WTC11 (cell line): ENCODE results near the gene TACC2. TPM values are rescaled to one million over a fixed set of nuclear protein-coding genes. Genes with fewer than 3 reads are reported as not detected.

ENCODE experiments used
- ATAC-seq: fragments of 200-7000 bp; cut with Tn5 transposase; 2 replicates; pipeline ENCODE4 v1.10.0; 2021; ENCODE audit warnings: mild to moderate bottlenecking, moderate library complexity
- CTCF ChIA-PET: fragments of 300-600 bp; sonication (Branson Sonifier 250); formaldehyde crosslinking; loops from one replicate; lab custom pipeline; 2021; ENCODE audit warnings: antibody characterized with exemption; lab: Charles Lee
- POLR2A ChIA-PET: fragments of 350-600 bp; sonication (Branson Sonifier 250); formaldehyde crosslinking; loops from one replicate; lab custom pipeline; 2021; ENCODE audit warnings: antibody characterized with exemption; lab: Charles Lee
- DNase-seq: peaks from one replicate; pipeline ENCODE4 v3.0.0; 2021; ENCODE audit warnings: low spot score
- H3K27ac Mint-ChIP-seq: 2 replicates; pipeline ENCODE4 v1.8.0; 2021; ENCODE audit warnings: mixed read lengths
- H3K27me3 Mint-ChIP-seq: 2 replicates; pipeline ENCODE4 v1.8.0; 2021; ENCODE audit warnings: low read depth, mild to moderate bottlenecking, moderate library complexity, mixed read lengths
- H3K36me3 Mint-ChIP-seq: 2 replicates; pipeline ENCODE4 v1.8.0; 2021; ENCODE audit warnings: mixed read lengths
- H3K4me1 Mint-ChIP-seq: 2 replicates; pipeline ENCODE4 v1.8.0; 2022; ENCODE audit warnings: mixed read lengths
- H3K4me3 Mint-ChIP-seq: 2 replicates; pipeline ENCODE4 v1.8.0; 2021; ENCODE audit warnings: mild to moderate bottlenecking, moderate library complexity, mixed read lengths
- H3K9me3 Mint-ChIP-seq: 2 replicates; pipeline ENCODE4 v1.8.0; 2021; ENCODE audit warnings: mixed read lengths
- CBFB ChIP-seq: sonication (generic); formaldehyde crosslinking; IDR thresholded peaks from 2 replicates; pipeline ENCODE4 v1.8.1; 2022; ENCODE audit warnings: mild to moderate bottlenecking, low read depth, missing genetic modification reagents
- IRF2 ChIP-seq: sonication (generic); formaldehyde crosslinking; IDR thresholded peaks from 2 replicates; pipeline ENCODE4 v1.8.0; 2022; ENCODE audit warnings: low read depth, missing genetic modification reagents, borderline replicate concordance
- SOX15 ChIP-seq: fragments of 250-450 bp; sonication (Bioruptor Pico); IDR thresholded peaks from 2 replicates; pipeline ENCODE4 v1.9.0; 2021; ENCODE audit warnings: mild to moderate bottlenecking
- ZNF317 ChIP-seq: sonication (generic); formaldehyde crosslinking; IDR thresholded peaks from 2 replicates; pipeline ENCODE4 v1.8.1; 2023; ENCODE audit warnings: low read depth, mild to moderate bottlenecking, moderate library complexity, missing genetic modification reagents, borderline replicate concordance
- total RNA-seq: library from RNA; stranded (reverse); gene quantifications from 3 replicates; pipeline ENCODE4 v1.2.3, GENCODE V29; 2021
- TF ChIP-seq, protein P1 (sequence below): sonication (generic); formaldehyde crosslinking; IDR thresholded peaks from 2 replicates; pipeline ENCODE4 v1.8.0; 2022; ENCODE audit warnings: missing genetic modification reagents
- TF ChIP-seq, protein P2 (sequence below): sonication (generic); formaldehyde crosslinking; IDR thresholded peaks from 2 replicates; pipeline ENCODE4 v1.8.0; 2022; ENCODE audit warnings: mild to moderate bottlenecking, missing genetic modification reagents
- TF ChIP-seq, protein P3 (sequence below): sonication (generic); formaldehyde crosslinking; IDR thresholded peaks from 2 replicates; pipeline ENCODE4 v1.8.0; 2023; ENCODE audit warnings: missing genetic modification reagents
- TF ChIP-seq, protein P4 (sequence below): sonication (generic); formaldehyde crosslinking; IDR thresholded peaks from 2 replicates; pipeline ENCODE4 v1.8.1; 2022; ENCODE audit warnings: low read depth, mild to moderate bottlenecking, moderate library complexity, missing genetic modification reagents, borderline replicate concordance
- TF ChIP-seq, protein P5 (sequence below): sonication (generic); formaldehyde crosslinking; IDR thresholded peaks from 2 replicates; pipeline ENCODE4 v1.8.0; 2023; ENCODE audit warnings: mild to moderate bottlenecking, missing genetic modification reagents
- TF ChIP-seq, protein P6 (sequence below): fragments of 250-450 bp; sonication (Bioruptor Pico); conservative IDR thresholded peaks from 2 replicates; pipeline ENCODE4 v1.9.0; 2021; ENCODE audit warnings: mild to moderate bottlenecking

Gene TACC2
- total RNA-seq, 1 experiment from 2014 or later: 28.9 TPM

DNA sequence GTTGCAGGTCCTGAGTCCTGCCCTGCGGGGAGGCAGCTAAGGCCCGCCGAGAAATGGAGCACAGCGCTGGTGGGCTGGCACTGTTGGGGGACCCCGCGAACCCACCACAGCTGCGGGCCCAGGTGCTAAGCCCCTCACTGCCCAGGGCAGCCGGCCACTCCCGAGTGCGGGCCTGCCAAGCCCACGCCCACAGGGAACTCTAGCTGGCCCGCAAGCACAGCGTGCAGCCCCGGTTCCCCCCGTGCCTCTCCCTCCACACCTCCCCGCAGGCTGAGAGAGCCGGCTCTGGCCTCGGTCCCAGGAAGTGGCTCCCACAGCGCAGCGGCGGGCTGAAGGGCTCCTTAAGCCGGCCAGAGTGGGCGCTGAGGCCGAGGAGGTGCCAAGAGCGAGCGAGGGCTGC, 10.5 kb upstream of the TACC2 start:
- Mint-ChIP-seq H3K4me1 (peaks cover 1% of the 10 kb centered on the region), H3K36me3 (peaks cover 24% of the 10 kb centered on the region), H3K27ac (no peak overlapping the region), H3K4me3 (no peak overlapping the region), H3K9me3 (peaks cover 35% of the 10 kb centered on the region), H3K27me3 (peaks cover 7% of the 10 kb centered on the region)
- DNase-seq (no peak), ATAC-seq (no peak)
- ChIA-PET POLR2A (no interaction called here), CTCF (interaction anchor here (0.9 kb wide), 1 partner anchor 73 kb away, joined by 3 read pairs; no protein-coding TSS in a partner anchor)
- TF ChIP-seq, protein P1, sequence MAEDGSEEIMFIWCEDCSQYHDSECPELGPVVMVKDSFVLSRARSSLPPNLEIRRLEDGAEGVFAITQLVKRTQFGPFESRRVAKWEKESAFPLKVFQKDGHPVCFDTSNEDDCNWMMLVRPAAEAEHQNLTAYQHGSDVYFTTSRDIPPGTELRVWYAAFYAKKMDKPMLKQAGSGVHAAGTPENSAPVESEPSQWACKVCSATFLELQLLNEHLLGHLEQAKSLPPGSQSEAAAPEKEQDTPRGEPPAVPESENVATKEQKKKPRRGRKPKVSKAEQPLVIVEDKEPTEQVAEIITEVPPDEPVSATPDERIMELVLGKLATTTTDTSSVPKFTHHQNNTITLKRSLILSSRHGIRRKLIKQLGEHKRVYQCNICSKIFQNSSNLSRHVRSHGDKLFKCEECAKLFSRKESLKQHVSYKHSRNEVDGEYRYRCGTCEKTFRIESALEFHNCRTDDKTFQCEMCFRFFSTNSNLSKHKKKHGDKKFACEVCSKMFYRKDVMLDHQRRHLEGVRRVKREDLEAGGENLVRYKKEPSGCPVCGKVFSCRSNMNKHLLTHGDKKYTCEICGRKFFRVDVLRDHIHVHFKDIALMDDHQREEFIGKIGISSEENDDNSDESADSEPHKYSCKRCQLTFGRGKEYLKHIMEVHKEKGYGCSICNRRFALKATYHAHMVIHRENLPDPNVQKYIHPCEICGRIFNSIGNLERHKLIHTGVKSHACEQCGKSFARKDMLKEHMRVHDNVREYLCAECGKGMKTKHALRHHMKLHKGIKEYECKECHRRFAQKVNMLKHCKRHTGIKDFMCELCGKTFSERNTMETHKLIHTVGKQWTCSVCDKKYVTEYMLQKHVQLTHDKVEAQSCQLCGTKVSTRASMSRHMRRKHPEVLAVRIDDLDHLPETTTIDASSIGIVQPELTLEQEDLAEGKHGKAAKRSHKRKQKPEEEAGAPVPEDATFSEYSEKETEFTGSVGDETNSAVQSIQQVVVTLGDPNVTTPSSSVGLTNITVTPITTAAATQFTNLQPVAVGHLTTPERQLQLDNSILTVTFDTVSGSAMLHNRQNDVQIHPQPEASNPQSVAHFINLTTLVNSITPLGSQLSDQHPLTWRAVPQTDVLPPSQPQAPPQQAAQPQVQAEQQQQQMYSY (CRISPR knock-in tag): no peak
- no peak for TF ChIP-seq ZNF317 (CRISPR knock-in tag)
- TF ChIP-seq, protein P2, sequence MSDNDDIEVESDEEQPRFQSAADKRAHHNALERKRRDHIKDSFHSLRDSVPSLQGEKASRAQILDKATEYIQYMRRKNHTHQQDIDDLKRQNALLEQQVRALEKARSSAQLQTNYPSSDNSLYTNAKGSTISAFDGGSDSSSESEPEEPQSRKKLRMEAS: no peak

DNA sequence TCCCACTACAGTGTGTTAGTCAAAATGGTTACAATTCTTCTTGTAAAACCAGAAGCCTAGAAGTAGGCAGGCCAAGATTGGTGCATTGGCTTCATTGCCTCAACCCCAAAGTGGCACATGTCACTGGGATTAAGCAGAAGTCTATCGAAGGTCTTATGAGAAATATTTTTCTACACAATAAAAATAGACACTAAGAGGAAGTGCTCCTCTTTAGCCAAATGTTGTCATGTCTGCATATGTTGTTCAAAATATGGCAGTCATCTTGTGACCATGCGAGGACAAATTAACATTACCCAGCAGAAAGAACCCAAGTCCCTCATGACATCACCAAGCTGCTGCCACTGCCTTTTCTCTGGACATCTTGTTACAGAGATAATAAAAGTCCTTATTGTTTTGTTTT, 7.6 kb upstream of the TACC2 start:
- no peak for TF ChIP-seq SOX15
- TF ChIP-seq, protein P3, sequence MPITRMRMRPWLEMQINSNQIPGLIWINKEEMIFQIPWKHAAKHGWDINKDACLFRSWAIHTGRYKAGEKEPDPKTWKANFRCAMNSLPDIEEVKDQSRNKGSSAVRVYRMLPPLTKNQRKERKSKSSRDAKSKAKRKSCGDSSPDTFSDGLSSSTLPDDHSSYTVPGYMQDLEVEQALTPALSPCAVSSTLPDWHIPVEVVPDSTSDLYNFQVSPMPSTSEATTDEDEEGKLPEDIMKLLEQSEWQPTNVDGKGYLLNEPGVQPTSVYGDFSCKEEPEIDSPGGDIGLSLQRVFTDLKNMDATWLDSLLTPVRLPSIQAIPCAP (CRISPR knock-in tag): no peak
- TF ChIP-seq, protein P4, sequence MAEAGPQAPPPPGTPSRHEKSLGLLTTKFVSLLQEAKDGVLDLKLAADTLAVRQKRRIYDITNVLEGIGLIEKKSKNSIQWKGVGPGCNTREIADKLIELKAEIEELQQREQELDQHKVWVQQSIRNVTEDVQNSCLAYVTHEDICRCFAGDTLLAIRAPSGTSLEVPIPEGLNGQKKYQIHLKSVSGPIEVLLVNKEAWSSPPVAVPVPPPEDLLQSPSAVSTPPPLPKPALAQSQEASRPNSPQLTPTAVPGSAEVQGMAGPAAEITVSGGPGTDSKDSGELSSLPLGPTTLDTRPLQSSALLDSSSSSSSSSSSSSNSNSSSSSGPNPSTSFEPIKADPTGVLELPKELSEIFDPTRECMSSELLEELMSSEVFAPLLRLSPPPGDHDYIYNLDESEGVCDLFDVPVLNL (CRISPR knock-in tag): no peak
- TF ChIP-seq, protein P5, sequence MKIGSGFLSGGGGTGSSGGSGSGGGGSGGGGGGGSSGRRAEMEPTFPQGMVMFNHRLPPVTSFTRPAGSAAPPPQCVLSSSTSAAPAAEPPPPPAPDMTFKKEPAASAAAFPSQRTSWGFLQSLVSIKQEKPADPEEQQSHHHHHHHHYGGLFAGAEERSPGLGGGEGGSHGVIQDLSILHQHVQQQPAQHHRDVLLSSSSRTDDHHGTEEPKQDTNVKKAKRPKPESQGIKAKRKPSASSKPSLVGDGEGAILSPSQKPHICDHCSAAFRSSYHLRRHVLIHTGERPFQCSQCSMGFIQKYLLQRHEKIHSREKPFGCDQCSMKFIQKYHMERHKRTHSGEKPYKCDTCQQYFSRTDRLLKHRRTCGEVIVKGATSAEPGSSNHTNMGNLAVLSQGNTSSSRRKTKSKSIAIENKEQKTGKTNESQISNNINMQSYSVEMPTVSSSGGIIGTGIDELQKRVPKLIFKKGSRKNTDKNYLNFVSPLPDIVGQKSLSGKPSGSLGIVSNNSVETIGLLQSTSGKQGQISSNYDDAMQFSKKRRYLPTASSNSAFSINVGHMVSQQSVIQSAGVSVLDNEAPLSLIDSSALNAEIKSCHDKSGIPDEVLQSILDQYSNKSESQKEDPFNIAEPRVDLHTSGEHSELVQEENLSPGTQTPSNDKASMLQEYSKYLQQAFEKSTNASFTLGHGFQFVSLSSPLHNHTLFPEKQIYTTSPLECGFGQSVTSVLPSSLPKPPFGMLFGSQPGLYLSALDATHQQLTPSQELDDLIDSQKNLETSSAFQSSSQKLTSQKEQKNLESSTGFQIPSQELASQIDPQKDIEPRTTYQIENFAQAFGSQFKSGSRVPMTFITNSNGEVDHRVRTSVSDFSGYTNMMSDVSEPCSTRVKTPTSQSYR: no peak
- TF ChIP-seq, all 79 proteins: peak for 0
- Mint-ChIP-seq H3K36me3 (peaks cover 36% of the 10 kb centered on the region), H3K4me3 (no peak overlapping the region), H3K27ac (no peak overlapping the region), H3K4me1 (no peaks in the 10 kb centered on the region), H3K27me3 (peaks cover 15% of the 10 kb centered on the region), H3K9me3 (peaks cover 50% of the 10 kb centered on the region)
- ATAC-seq (no peak), DNase-seq (no peak)
- CTCF ChIA-PET: no interaction called here
- POLR2A ChIA-PET: no interaction called here

DNA sequence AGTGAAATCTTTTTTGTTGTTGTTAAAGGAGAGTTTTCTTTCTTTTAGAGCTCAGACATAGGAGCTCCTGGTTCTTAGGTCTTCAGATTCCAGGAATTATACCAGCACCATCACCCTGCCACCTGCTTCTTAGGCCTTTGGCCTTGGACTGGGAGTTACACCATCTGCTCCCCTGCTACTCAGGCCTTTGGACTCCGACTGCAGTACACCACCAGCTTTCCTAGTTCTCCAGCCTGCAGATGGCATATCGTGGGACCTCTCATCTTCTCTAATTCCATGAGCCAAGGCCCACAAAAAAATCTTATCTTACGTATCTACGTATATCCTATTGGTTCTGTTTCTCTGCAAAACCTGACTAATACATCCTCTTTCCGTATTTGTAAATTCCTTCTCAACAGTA, 5.1 kb upstream of the TACC2 start:
- DNase-seq: no peak
- Mint-ChIP-seq H3K27ac (no peak overlapping the region), H3K4me3 (no peak overlapping the region), H3K9me3 (peaks cover 37% of the 10 kb centered on the region), H3K36me3 (peaks cover 20% of the 10 kb centered on the region), H3K4me1 (peaks cover 3% of the 10 kb centered on the region; the same call in 1 of the 2 replicates), H3K27me3 (peaks cover 15% of the 10 kb centered on the region)
- CTCF ChIA-PET: interaction anchor here (1.2 kb wide), 1 partner anchor 10 kb away, joined by 3 read pairs; no protein-coding TSS in a partner anchor
- POLR2A ChIA-PET: interaction anchor here (0.6 kb wide), 1 partner anchor 1170 kb away, joined by 3 read pairs; no protein-coding TSS in a partner anchor
- no peak for ATAC-seq
- no peak for TF ChIP-seq IRF2 (CRISPR knock-in tag)
- TF ChIP-seq CBFB (CRISPR knock-in tag): no peak
- TF ChIP-seq, protein P6, sequence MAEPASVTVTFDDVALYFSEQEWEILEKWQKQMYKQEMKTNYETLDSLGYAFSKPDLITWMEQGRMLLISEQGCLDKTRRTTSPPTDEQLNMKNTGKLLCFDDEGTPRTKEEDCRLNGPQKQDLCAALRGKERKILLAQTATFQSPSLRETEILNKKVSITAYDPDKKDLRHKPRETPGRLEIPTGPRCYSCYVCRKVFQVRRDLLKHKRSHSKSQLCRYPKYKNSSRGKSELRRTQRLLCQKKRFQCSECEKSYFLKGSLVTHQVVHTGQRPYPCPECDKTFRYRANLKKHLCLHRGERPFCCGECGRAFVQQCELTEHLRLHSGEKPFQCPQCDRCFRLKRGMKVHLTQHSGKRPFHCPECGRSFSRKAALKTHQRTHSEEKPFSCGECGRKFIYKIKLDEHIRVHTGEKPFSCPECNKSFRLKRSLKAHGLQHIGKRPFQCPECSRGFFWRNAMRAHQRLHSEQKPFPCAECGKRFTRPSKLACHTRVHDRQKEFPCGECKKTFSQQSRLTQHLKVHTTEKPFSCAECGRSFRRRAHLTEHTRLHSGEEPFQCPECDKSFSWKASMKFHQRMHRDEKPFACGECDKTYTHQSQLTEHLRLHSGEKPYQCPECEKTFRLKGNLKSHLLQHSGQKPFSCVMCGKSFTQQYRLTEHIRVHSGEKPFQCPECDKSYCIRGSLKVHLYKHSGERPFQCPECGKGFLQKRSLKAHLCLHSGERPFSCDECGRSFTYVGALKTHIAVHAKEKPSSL (CRISPR knock-in tag): no peak
